Measurements from ENCODE around the gene WDR35. TPM values are rescaled to one million over a fixed set of nuclear protein-coding genes. Genes with fewer than 3 reads are reported as not detected.
"Not testable (repeated sequence)": the region's sequence is repeated elsewhere in the genome, so short reads cannot be mapped to it uniquely, and the experiment has no call there.

The WDR35 gene
- total RNA-seq, 1 donor from 2014 or later: 5.7 TPM

GRCh38 chr2:19944205-19944845 lies 45.6 kb downstream of the WDR35 start:
- DNase-seq (ENCODE audit: extremely low read depth, low read depth, low spot score): no peak

GRCh38 chr2:19943189-19943588 lies 46.7 kb downstream of the WDR35 start:
- DNase-seq (ENCODE audit: extremely low read depth, low read depth, low spot score): no peak

- DNase-seq (ENCODE audit: extremely low read depth, low read depth, low spot score): no peak
Observed at GRCh38 chr2:19942199-19942598, 47.7 kb downstream of the WDR35 start.

- no peak for DNase-seq (ENCODE audit: extremely low read depth, low read depth, low spot score)
Observed at GRCh38 chr2:19937004-19937403, 52.9 kb downstream of the WDR35 start.

GRCh38 chr2:19936203-19936602 lies 53.7 kb downstream of the WDR35 start:
- DNase-seq (ENCODE audit: extremely low read depth, low read depth, low spot score): no peak

- peak; percentile 89 for DNase-seq (ENCODE audit: extremely low read depth, low read depth, low spot score)
Observed at GRCh38 chr2:19933351-19933981, 56.4 kb downstream of the WDR35 start.

GRCh38 chr2:19932928-19933327 lies 57.0 kb downstream of the WDR35 start:
- no peak for DNase-seq (ENCODE audit: extremely low read depth, low read depth, low spot score)

- DNase-seq (ENCODE audit: extremely low read depth, low read depth, low spot score): no peak
Observed at GRCh38 chr2:19929226-19929625, 60.7 kb downstream of the WDR35 start.

GRCh38 chr2:19927816-19928215 lies 62.1 kb downstream of the WDR35 start:
- not testable (repeated sequence) for DNase-seq (ENCODE audit: extremely low read depth, low read depth, low spot score)

GRCh38 chr2:19924526-19924925 lies 65.4 kb downstream of the WDR35 start:
- DNase-seq (ENCODE audit: extremely low read depth, low read depth, low spot score): not testable (repeated sequence)

- DNase-seq (ENCODE audit: extremely low read depth, low read depth, low spot score): not testable (repeated sequence)
Observed at GRCh38 chr2:19922188-19922587, 67.7 kb downstream of the WDR35 start.

GRCh38 chr2:19916385-19916950 lies 73.4 kb downstream of the WDR35 start:
- no peak for DNase-seq (ENCODE audit: extremely low read depth, low read depth, low spot score)

GRCh38 chr2:19914266-19914975 lies 75.5 kb downstream of the WDR35 start:
- no peak for DNase-seq (ENCODE audit: extremely low read depth, low read depth, low spot score)

- DNase-seq (ENCODE audit: extremely low read depth, low read depth, low spot score): no peak
Observed at GRCh38 chr2:19911808-19912509, 77.9 kb downstream of the WDR35 start.

- DNase-seq (ENCODE audit: extremely low read depth, low read depth, low spot score): no peak
Observed at GRCh38 chr2:19902216-19902740, 87.6 kb downstream of the WDR35 start.

- DNase-seq (ENCODE audit: extremely low read depth, low read depth, low spot score): peak; percentile 91
Observed at GRCh38 chr2:19901442-19902215, 88.3 kb downstream of the WDR35 start, which contains the start of gene TTC32. Gene TTC32, minus strand, starts transcription at chr2:19901983. Its CDS starts 129 bp downstream, at chr2:19901854.

GRCh38 chr2:19900931-19901441 lies 88.9 kb downstream of the WDR35 start:
- peak; percentile 23 for DNase-seq (ENCODE audit: extremely low read depth, low read depth, low spot score)

GRCh38 chr2:19899985-19900930 lies 89.6 kb downstream of the WDR35 start:
- peak; percentile 7 for DNase-seq (ENCODE audit: extremely low read depth, low read depth, low spot score)

Measured in glomerular endothelial cell (primary cell).